Suprapubic skin (tissue), 3 donors: ENCODE measurements around the gene CILP.
"Not testable (repeated sequence)": the region's sequence is repeated elsewhere in the genome, so short reads cannot be mapped to it uniquely, and the experiment has no call there.

Source experiments
- POLR2AphosphoS5 ChIP-seq, 3 donors: sonication (generic); formaldehyde crosslinking; IDR thresholded peaks; one replicate each; pipeline ENCODE4 v1.6.1; 2017; ENCODE audit warnings: antibody characterized with exemption in 3 of 3
- TF ChIP-seq, protein P1 (sequence below), 2 donors: fragments of 200-600 bp in 1 of 2; fragments of 450-650 bp in 1 of 2; sonication (generic) in 1 of 2; IDR thresholded peaks; one replicate each; pipeline ENCODE4 v1.5.1; 2016 to 2019; ENCODE audit warnings: antibody characterized with exemption in 2 of 2, mild to moderate bottlenecking in 1 of 2, moderate library complexity in 1 of 2

DNA sequence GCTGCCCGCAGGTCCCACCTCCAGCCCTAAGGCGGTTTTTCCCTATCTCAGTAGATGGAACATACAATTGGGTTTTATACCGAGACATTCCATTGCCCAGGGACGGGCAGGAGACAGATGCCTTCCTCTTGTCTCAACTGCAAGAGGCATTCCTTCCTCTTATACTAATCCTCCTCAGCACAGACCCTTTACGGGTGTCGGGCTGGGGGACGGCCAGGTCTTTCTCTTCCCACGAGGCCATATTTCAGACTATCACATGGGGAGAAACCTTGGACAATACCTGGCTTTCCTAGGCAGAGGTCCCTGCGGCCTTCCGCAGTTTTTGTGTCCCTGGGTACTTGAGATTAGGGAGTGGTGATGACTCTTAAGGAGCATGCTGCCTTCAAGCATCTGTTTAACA is 15.6 kb upstream of the CILP start:
- TF ChIP-seq, protein P1, sequence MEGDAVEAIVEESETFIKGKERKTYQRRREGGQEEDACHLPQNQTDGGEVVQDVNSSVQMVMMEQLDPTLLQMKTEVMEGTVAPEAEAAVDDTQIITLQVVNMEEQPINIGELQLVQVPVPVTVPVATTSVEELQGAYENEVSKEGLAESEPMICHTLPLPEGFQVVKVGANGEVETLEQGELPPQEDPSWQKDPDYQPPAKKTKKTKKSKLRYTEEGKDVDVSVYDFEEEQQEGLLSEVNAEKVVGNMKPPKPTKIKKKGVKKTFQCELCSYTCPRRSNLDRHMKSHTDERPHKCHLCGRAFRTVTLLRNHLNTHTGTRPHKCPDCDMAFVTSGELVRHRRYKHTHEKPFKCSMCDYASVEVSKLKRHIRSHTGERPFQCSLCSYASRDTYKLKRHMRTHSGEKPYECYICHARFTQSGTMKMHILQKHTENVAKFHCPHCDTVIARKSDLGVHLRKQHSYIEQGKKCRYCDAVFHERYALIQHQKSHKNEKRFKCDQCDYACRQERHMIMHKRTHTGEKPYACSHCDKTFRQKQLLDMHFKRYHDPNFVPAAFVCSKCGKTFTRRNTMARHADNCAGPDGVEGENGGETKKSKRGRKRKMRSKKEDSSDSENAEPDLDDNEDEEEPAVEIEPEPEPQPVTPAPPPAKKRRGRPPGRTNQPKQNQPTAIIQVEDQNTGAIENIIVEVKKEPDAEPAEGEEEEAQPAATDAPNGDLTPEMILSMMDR (IDR thresholded peaks at IDR 0.05) = not testable (repeated sequence)
- TF ChIP-seq POLR2AphosphoS5 (IDR thresholded peaks at IDR 0.05) = not testable (repeated sequence)
